ENCODE results near the gene PDGFRB.

PDGFRB gene

GRCh38 chr5:150065886-150066285, 89.8 kb downstream of the PDGFRB start:
- TF ChIP-seq TCF12 (IDR thresholded peaks at IDR 0.05; ENCODE audit: low read depth) (no peak), TAF1 (IDR thresholded peaks at IDR 0.05; ENCODE audit: low read depth) (no peak), YY1 (IDR thresholded peaks at IDR 0.05; ENCODE audit: low read depth) (no peak), FOXM1 (IDR thresholded peaks at IDR 0.05; ENCODE audit: borderline replicate concordance, low read depth) (no peak), ZBTB7A (IDR thresholded peaks at IDR 0.05; ENCODE audit: low read depth) (no peak), EGR1 (IDR thresholded peaks at IDR 0.05) (no peak), TEAD4 (IDR thresholded peaks at IDR 0.05) (no peak), EP300 (IDR thresholded peaks at IDR 0.05; ENCODE audit: borderline replicate concordance) (no peak), CEBPB (IDR thresholded peaks at IDR 0.05) (no peak), REST (IDR thresholded peaks at IDR 0.05; ENCODE audit: low read depth) (no peak), USF1 (IDR thresholded peaks at IDR 0.05) (no peak), RAD21 (IDR thresholded peaks at IDR 0.05; ENCODE audit: low read depth) (no peak), NFIC (IDR thresholded peaks at IDR 0.05) (no peak)

DNA sequence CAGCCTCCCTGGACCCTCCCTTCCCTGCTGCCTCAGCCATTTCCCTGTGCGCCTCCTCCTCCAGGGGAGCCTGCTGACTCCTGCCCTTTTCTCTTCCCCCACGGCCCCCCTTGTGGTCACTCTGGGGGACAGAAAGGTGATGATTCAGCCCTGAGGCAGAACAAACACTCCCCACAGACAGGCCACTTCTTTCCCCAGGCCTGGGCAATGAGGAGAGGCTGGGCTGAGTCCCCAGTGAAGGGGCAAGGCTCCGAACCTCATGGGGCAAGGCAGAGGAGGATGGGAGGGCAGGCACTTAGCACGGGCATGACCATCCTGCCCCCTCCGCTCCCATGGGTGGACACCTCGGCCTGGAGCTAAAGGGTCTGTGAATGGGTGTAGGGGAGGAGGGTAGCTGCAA, 90.3 kb downstream of the PDGFRB start:
- no peak for TF ChIP-seq CEBPB (IDR thresholded peaks at IDR 0.05)
- no peak for TF ChIP-seq REST (IDR thresholded peaks at IDR 0.05; ENCODE audit: low read depth)
- no peak for TF ChIP-seq RAD21 (IDR thresholded peaks at IDR 0.05; ENCODE audit: low read depth)
- no peak for TF ChIP-seq EP300 (IDR thresholded peaks at IDR 0.05; ENCODE audit: borderline replicate concordance)
- no peak for TF ChIP-seq YY1 (IDR thresholded peaks at IDR 0.05; ENCODE audit: low read depth)
- no peak for TF ChIP-seq NFIC (IDR thresholded peaks at IDR 0.05)
- TF ChIP-seq, protein P1, sequence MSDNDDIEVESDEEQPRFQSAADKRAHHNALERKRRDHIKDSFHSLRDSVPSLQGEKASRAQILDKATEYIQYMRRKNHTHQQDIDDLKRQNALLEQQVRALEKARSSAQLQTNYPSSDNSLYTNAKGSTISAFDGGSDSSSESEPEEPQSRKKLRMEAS (IDR thresholded peaks at IDR 0.05): no peak
- TF ChIP-seq FOXM1 (IDR thresholded peaks at IDR 0.05; ENCODE audit: borderline replicate concordance, low read depth): no peak
- no peak for TF ChIP-seq USF1 (IDR thresholded peaks at IDR 0.05)
- TF ChIP-seq CREB1 (IDR thresholded peaks at IDR 0.05; ENCODE audit: low read depth): no peak
- no peak for TF ChIP-seq TAF1 (IDR thresholded peaks at IDR 0.05; ENCODE audit: low read depth)
- no peak for TF ChIP-seq EGR1 (IDR thresholded peaks at IDR 0.05)
- TF ChIP-seq ZBTB7A (IDR thresholded peaks at IDR 0.05; ENCODE audit: low read depth): no peak
- TF ChIP-seq TCF12 (IDR thresholded peaks at IDR 0.05; ENCODE audit: low read depth): no peak

DNA sequence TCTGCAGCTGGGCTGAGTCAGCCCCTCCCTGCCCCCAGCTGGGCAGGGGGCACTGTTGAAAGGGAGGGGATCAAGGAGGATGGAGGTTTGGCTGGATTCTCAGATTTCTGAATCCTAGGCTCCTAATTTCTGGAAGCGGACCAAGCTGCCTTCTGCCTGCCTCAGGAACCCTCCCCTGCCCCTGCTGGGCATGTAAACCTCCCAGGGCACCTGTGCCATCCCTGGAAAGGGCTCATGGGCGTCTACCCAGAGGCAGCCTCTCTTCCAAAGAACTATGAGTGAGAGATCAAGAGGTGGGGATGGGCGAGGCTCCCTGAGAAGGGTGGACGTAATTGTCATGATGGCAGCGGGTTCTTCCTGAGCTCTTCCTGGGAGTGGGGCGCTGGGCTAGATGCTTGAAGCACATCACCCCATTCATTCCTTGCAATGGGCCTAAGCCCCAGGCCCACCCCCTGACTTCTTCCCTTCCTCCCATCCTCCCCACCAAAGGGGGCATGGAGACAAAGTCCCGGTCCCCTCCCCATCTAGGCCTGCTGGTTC, 90.9 kb downstream of the PDGFRB start:
- no peak for TF ChIP-seq REST (IDR thresholded peaks at IDR 0.05; ENCODE audit: low read depth)
- TF ChIP-seq RAD21 (IDR thresholded peaks at IDR 0.05; ENCODE audit: low read depth): no peak
- TF ChIP-seq NFIC (IDR thresholded peaks at IDR 0.05): no peak
- TF ChIP-seq CEBPB (IDR thresholded peaks at IDR 0.05): no peak
- TF ChIP-seq TEAD4 (IDR thresholded peaks at IDR 0.05): no peak
- TF ChIP-seq YY1 (IDR thresholded peaks at IDR 0.05; ENCODE audit: low read depth): no peak
